Urothelium cell line (cell line): Measurements from ENCODE around the gene TNFSF18.

Experiments
- DNase-seq: peaks from one replicate; pipeline ENCODE4 v3.0.0; 2011; ENCODE audit warnings: low spot score, mixed read lengths
- FAIRE-seq: peaks from 2 replicates; lab custom pipeline; 2011; peaks lifted over from hg19 to GRCh38; lab: Jason Lieb, UNC

TNFSF18 gene

GRCh38 chr1:173042806-173043205 is 7.9 kb downstream of the TNFSF18 start:
- peak; percentile 30 for DNase-seq
- FAIRE-seq, result no peak

GRCh38 chr1:173039626-173040025 is 11.1 kb downstream of the TNFSF18 start:
- no peak for FAIRE-seq
- DNase-seq, result no peak

GRCh38 chr1:173038875-173039554 is 11.7 kb downstream of the TNFSF18 start:
- no peak for DNase-seq
- no peak for FAIRE-seq

- FAIRE-seq, result no peak
Measured at GRCh38 chr1:173024543-173024942, 26.2 kb downstream of the TNFSF18 start.

GRCh38 chr1:173023343-173023742 is 27.4 kb downstream of the TNFSF18 start:
- FAIRE-seq, result no peak
- DNase-seq, result no peak

More at GRCh38 chr1:173024543-173024942, 26.2 kb downstream of the TNFSF18 start:
- DNase-seq, result no peak

- DNase-seq, result no peak
- FAIRE-seq, result no peak
Measured at GRCh38 chr1:173020138-173020750, 30.5 kb downstream of the TNFSF18 start.

GRCh38 chr1:173017792-173018191 is 32.9 kb downstream of the TNFSF18 start:
- FAIRE-seq (no peak), DNase-seq (no peak)

- no peak for FAIRE-seq
- DNase-seq, result no peak
Measured at GRCh38 chr1:173016419-173016818, 34.3 kb downstream of the TNFSF18 start.

GRCh38 chr1:173015629-173016028 is 35.1 kb downstream of the TNFSF18 start:
- no peak for FAIRE-seq
- DNase-seq, result no peak

GRCh38 chr1:173014160-173014559 is 36.6 kb downstream of the TNFSF18 start:
- DNase-seq (no peak), FAIRE-seq (no peak)

- DNase-seq, result no peak
Measured at GRCh38 chr1:173012126-173012525, 38.6 kb downstream of the TNFSF18 start.

GRCh38 chr1:173009597-173009996 is 41.1 kb downstream of the TNFSF18 start:
- FAIRE-seq, result no peak

More at GRCh38 chr1:173012126-173012525, 38.6 kb downstream of the TNFSF18 start:
- no peak for FAIRE-seq

GRCh38 chr1:173005196-173005864 is 45.4 kb downstream of the TNFSF18 start:
- FAIRE-seq (no peak), DNase-seq (no peak)

More at GRCh38 chr1:173009597-173009996, 41.1 kb downstream of the TNFSF18 start:
- DNase-seq, result no peak

- DNase-seq (no peak), FAIRE-seq (no peak)
Measured at GRCh38 chr1:173002891-173003838, 47.6 kb downstream of the TNFSF18 start.

GRCh38 chr1:172999349-172999748 is 51.4 kb downstream of the TNFSF18 start:
- DNase-seq (no peak), FAIRE-seq (no peak)

GRCh38 chr1:172997941-172998361 is 52.8 kb downstream of the TNFSF18 start:
- no peak for DNase-seq
- FAIRE-seq, result no peak

GRCh38 chr1:172993640-172994039 is 57.1 kb downstream of the TNFSF18 start:
- FAIRE-seq, result no peak

GRCh38 chr1:172991674-172992400 is 58.9 kb downstream of the TNFSF18 start:
- DNase-seq (no peak), FAIRE-seq (no peak)

More at GRCh38 chr1:172993640-172994039, 57.1 kb downstream of the TNFSF18 start:
- no peak for DNase-seq

- DNase-seq (no peak), FAIRE-seq (no peak)
Measured at GRCh38 chr1:172990598-172991215, 60.0 kb downstream of the TNFSF18 start.
